HTR-8/SVneo (cell line): Measurements from ENCODE around the gene CIB1.
A peak's percentile ranks its signal among the peaks of the same experiment; 100 is the strongest.
"Not testable (repeated sequence)": the region's sequence is repeated elsewhere in the genome, so short reads cannot be mapped to it uniquely, and the experiment has no call there.

ENCODE experiments used
- DNase-seq: peaks from one replicate; pipeline ENCODE4 v3.0.0; 2011; ENCODE audit warnings: low spot score, mixed read lengths; ENCODE audit not compliant: insufficient read length
- FAIRE-seq: peaks from 2 replicates; lab custom pipeline; 2011; peaks lifted over from hg19 to GRCh38; lab: Jason Lieb, UNC

Gene CIB1

DNA sequence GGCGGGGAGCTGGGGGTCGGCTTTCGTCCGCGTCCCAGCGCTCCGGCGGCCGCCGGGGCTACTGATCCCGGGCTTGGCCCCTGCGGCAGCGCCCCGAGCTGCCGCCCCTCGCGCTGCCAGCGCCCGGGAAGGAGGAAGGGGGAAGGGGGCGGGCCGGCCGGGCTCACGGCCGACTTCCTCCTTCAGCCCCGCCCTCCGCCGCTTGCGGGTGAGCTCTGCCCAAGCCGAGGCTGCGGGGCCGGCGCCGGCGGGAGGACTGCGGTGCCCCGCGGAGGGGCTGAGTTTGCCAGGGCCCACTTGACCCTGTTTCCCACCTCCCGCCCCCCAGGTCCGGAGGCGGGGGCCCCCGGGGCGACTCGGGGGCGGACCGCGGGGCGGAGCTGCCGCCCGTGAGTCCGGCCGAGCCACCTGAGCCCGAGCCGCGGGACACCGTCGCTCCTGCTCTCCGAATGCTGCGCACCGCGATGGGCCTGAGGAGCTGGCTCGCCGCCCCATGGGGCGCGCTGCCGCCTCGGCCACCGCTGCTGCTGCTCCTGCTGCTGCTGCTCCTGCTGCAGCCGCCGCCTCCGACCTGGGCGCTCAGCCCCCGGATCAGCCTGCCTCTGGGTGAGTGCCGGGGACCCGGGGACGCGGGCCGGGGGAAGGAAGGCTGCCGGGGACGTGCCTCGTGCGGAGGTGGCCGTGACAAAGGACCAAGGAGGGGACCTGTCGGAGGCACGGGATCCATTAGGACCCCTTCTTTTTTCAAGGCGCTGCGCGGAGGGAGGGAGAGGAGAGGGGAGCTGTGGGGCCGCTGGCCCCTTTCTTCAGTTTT, 32.4 kb downstream of the CIB1 start, which contains the start of gene SEMA4B:
SEMA4B (plus strand) TSS at position 201 of the 814 bp plus-strand sequence; CDS start at position 450, 249 bp downstream.
- DNase-seq (peak; percentile 67), FAIRE-seq (no peak)

DNA sequence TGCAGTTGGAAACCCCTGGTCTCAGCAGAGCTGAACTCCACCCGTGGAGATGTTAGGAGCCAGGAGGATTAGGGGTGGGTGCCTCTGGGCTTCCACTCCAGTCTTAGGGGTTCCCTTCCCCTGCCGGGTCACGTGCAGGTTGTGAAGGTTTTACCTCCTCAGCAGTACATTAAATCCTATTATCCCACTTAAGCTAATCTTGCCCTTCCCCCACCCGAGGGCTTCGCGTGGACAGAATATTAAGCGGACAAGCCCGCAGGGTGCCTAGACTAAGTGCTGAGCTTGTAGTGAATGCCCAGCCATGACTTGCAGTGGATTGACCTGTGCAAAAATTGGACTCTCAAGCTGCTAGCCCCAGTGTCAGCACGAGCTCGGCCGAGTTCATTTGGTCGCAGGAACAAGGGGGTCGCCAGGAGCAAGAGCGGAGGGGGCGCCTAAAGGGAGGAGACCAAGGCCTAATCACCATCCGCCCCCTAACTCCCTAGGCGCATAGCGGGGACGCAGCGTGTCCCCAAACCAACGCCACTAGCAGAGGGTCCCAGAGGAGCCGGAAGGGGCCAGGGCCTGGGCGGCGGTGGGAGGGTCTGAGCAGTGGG, 33.1 kb downstream of the CIB1 start:
- DNase-seq: no peak
- FAIRE-seq: no peak

DNA sequence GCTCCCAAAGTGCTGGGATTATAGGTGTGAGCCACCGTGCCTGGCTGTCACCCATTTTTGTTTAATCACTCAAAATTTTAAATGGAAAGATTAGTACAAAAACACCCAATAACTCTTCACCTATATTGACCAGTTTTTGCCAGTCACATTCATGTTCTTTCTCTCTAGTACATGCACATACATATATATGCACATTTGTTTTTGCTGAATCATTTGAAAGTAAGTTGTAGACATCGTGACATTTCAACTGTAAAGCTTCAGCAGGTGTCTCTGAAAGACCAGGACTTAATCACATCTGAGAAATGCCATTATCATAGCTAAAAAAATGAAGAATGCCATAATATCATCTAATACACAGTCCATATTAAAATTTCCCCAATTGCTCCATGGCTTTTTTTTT, 39.1 kb downstream of the CIB1 start:
- FAIRE-seq (no peak), DNase-seq (no peak)

DNA sequence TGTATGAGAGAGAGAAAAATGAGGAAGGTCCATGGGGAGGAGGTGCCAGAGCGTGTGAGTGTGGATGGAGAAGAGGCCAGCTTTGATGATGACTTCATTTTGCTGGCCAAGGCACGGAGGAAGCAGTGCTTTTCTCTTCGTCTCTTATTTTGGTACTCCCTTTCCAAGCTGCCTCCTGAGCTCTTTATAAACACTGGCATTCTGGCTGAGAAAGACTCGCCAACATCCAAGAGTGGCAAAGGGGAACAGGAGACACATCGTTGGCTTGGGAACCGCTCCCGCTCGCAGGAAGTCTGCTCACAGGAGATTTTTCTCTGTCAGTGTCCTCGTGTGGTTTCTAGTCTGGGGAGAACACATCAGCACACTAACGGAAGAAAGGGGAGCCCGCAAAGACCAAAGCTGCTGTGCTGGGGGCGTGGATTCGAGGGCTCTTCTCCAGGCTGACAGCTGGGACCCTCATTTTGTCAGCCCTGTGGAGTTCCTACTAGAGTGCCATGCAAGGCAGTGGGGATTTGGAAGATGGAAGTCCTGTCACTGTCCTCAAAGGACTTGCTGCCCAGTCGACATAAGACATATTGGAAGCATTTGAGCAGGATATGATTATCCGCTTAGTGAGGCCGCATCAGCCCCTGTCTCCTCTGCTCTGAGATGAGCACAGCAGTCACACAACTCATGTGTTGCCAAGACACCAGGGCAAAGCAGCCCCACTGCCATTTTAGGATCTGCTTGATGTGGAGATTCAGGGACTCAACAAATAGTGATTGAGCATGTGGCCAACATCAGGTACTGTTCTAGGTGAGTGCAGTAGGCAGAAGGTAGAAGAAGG, 40.6 kb downstream of the CIB1 start:
- FAIRE-seq: no peak

DNA sequence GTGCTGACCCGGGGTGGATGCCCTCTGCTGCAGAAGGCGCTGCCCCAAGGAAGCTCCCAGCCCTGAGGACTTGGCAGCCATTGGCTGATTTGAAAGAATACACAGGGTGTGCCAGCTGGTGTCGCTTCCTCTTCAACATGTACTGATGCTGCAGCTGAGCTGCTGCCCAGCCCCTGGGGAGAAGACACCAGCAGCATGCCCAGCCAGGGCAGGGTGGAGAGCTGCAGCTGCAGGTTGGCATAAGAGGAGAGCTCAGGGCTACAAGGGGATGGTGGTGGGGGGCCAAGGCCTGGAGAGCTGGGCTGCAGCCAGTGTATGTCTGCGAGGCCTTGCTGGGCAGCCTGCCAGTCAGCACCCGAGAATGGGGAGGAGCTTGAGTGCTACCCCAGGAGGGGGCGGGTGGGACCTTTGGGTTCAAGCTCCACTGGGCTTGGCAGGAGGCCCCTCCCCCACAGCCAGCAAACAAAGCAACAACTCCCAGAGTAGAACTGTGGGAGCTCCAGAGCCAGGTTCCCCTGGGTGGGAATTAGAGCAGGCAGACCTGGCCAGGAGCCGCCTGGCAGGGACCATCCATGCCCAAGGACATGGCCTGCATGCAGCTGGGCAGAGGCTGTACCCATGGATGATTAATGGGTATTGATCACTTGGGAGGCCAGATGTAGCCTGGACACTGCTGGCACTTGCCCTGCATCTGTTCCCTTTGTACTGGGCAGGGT, 41.8 kb downstream of the CIB1 start:
- DNase-seq (no peak), FAIRE-seq (no peak)

More for the DNA sequence above, 40.6 kb downstream of the CIB1 start:
- no peak for DNase-seq

DNA sequence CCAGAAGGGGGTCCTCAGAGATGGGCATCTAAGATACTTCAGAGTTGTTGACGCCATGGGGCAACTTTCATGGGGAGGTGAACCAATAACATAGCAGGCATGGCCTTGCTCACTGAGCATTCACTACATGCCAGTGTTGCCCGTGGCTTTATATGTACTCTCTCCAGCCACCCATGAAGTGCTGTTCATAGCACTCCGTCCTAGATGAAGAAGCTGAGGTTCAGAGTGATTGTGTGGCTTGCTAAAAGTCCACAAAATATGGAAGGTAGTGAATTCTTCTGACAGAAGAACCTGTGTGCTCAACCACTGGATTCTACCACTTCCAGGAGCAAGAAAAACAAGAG, 42.4 kb downstream of the CIB1 start:
- FAIRE-seq (no peak), DNase-seq (no peak)

DNA sequence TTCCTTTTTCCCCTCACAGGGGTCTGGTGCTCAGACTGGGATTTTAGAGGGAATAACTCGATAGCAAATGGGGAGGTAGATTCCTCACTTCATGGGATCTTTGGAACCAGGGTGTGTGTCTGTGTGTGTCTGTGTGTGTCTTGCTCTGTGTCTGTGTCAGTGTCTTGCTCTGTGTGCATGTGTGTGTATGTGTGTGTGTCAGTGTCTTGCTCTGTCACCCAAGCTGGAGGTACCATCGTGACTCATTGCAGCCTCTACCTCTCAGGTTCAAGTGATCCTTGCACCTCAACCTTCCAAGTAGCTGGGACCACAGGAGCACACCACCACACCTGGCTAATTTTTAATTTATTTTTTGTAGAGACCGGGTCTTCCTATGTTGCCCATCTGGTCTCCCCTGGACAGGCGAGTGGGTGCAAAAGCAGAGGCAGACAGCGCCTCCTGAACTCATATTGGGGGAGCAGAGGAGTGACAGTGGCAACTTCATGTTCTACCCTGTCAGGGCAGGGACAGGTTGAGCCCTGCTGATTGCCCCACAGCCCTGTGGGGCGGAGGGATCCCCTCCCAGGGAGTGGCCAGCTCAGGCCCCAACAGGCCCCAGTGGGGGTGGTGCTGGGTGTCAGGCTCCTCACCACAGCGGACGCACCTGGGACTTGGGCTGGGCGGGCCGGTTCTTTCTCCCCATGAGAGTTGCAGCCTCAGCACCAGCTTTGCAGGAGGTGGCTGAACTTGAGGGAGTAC, 43.0 kb downstream of the CIB1 start:
- FAIRE-seq (no peak), DNase-seq (no peak)

DNA sequence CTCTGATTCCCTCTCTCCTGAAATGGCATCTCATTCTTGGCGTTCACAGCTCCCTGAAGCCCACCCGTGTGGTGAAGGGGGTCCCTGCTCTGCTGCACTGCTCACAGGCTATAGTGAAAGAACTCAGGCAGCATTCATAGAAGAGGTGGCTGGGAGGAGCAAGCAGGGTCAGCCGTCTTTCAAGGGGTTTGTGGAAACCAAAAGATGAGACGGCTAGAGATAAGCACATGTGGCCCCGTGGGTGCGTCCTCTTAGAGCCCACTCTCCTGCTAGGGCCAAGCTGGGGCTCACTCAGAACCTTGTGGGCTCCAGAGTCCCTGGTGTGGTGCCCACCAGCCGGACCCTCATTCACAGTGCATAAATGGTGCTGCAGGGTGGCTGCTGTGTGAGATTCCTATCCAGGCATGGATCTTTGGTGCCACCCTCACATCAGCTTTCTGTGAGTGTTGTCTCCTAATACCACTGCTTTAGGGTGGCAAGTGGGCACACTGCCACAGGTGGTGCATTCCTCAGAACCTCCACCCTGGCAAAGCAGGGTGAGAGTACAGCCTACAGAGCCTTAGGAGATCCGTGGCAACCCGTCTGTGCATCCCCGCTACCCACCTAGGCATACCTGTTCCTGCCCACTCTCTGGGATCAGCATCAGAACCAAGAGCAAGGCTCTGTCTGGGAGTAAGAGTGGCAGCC, 43.8 kb downstream of the CIB1 start:
- FAIRE-seq: no peak
- no peak for DNase-seq

DNA sequence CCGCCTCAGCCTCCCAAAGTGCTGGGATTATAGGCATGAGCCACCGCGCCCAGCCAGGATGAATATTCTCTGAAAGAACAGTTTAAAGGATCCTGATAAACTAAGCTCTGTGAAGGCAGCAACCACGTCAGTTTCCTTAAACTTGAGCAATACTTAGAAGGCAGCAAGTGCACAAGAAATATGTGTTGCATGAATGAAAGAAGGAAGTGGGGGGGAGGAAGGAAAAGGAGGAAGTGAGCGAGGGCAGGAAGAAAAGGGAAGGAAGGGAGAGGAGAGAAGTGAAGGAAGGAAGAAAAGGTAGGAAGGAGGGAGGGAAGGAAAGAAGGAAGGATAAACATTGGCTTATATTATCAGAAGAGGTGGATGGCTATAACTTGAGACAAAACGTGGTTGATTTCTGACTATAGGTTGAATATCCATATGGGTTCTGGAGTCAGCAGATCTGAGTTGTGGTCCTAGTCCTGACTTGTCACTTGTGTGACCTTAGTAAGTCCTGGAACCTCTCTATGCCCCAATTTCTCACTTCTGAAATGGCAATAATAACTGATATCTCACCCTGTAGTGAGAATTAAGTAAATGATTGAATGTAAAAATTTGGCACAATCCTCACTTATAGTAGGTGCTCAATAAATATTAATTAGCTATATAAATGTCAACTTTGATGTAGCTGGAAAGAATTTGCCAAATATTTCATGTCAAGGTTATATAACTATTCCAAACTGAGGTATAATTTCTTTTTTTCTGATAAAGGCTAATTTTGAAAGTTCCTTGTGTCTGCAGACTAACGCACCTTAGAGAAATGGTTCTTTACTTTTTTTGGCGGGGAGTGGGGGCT, 44.6 kb downstream of the CIB1 start:
- FAIRE-seq: no peak
- DNase-seq: no peak

DNA sequence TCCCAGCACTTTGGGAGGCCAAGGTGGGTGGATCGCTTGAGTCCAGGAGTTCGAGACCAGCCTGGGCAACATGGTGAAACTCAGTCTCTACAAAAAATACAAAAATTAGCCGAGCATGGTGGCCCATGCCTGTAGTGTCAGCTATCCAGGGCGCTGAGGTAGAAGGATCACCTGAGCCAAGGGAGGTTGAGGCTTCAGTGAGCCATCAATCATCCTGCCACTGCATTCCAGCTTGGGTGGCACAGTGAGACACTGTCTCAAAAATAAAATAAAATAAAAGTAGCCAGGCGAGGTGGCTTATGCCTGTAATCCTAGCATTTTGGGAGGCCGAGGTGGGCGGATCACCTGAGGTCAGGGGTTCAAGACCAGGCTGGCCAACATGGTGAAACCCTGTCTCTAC, 45.7 kb downstream of the CIB1 start:
- not testable (repeated sequence) for DNase-seq, FAIRE-seq

DNA sequence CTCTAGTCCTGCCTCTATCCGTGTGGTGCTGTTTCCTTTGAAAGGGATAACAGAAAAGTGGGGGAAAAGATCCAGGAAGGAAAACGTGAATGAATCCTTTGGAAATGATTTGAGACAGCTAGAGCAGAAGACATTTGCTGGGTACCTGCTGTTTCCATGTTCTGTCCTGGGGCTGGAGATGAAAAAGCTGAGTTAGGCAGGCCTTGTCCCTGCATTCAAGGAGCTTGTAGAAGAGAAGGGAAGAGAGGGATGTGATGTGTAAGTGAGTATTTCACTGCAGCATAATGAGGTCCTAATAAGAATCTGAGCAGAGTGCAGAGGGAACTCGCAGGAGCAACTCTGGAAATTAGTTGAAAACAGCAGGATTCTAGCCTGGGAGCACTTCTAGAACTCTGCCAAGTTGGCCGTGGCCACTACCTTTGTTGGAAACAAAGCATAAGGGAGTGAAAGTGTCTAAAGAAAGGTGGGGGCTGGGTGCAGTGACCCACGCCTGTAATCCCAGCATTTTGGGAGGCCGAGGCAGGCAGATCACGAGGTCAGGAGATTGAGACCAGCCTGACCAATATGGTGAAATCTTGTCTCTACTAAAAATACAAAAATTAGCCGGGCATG, 46.4 kb downstream of the CIB1 start:
- no peak for DNase-seq
- FAIRE-seq: no peak

DNA sequence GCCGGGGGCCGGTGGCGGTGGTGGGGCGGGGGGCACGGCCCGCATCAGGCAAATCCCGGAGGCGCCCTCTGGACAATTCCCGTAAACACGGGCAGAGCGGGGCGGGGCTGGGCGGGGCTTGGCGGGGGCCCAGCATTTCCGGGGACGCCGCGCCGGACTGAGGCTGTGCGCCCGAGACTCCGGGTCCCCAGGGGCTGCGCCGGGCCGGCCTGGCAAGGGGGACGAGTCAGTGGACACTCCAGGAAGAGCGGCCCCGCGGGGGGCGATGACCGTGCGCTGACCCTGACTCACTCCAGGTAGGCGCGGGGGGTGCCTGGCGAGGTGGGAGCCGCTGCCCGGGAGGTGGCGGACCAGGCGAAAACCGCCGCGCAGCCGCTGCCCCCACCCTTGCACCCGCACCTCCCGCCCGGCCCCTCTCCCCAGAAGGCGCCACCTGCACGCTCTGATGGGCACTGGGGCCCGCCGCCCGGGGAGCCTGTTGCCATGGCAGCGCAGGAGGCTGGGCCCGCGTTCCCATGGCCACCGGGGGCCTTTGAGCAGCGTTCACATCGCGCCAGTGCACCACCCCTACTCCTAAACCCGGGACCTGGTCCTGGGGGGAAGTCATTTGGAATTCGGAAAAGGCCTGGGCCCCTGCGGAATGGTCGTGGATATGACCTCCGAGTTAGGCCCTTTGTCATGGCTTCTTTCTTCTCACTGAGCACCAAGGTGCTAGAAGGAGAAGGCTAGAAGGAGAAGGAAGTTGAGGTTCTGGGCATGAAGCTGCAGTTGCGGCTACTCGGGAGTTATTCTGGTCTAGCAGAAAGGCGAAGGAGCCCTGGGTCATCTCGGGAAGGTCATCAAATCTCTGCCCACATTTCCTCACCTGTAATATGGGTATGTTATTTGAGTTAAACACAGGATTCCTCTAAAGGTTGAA, 48.7 kb downstream of the CIB1 start:
- DNase-seq: peak; percentile 66
- no peak for FAIRE-seq

DNA sequence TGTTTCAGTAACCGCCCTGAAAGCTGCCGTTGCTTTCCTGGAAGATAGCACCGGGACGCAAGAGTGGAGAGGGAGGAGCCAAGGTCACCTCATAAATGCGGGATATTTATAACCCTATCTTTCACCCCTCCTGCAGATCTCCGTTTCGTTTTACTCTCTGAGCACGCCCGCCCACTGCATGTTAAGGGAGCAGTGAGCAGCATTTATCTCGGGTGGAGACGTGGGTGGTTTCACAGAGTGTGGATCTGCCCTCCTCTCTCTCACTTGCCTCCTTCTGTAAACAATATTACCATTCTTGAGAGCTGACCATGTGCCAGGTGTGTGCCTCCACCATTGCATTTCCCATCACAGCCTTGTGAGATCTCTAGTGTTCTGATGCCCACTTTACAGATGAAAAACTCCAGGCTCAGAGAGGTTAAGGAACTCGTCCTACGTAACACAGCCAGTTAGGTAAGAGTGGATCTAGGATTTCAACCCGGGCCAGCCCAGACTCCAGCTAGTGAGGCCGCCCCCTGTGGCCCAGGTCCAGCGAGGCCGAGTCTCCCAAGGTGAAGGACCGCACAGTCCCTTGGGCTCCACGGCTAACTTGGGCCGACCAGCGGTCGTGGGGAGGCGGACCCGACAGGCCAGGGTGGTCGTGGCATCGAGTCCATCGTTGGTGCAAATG, 49.5 kb downstream of the CIB1 start:
- DNase-seq: no peak
- FAIRE-seq: no peak

DNA sequence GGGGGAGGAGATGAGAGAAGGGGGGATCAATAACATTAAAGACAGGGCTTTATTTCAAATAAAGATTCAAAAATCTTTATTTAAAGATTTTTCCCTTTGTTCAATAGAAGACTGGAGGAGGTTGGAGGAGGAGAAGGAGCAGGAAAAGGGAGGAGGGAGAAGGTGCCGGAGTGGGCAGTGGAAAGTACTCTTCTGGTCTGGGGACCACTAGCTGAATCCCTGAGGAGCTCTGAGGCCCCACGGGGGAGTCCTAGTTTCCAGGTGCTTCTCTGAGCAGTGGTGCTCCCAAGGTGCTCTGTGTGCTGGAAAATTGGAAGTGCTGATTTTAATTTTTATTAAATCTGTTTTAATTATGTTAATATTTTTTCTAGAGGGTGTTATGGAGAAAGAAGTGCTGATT, 52.0 kb downstream of the CIB1 start:
- FAIRE-seq (no peak), DNase-seq (no peak)
